K562 (cell line): Measurements from ENCODE around the gene SCAMP5. TPM values are rescaled to one million over a fixed set of nuclear protein-coding genes. Genes with fewer than 3 reads are reported as not detected.

Source experiments
- BDP1 ChIP-seq: IDR thresholded peaks from 3 replicates; pipeline ENCODE4 v1.6.1; 2011; ENCODE audit not compliant: insufficient read length, insufficient read depth
- C11orf30 ChIP-seq: fragments of 450-650 bp; IDR thresholded peaks from 2 replicates; pipeline ENCODE4 v1.6.1; 2016; ENCODE audit warnings: low read depth, mild to moderate bottlenecking
- CAMTA2 ChIP-seq: fragments of 250-450 bp; sonication (Bioruptor Pico); conservative IDR thresholded peaks from 2 replicates; pipeline ENCODE4 v1.5.1; 2022
- CREB3 ChIP-seq: fragments of 450-650 bp; conservative IDR thresholded peaks from 2 replicates; pipeline ENCODE4 v1.6.1; 2016; ENCODE audit warnings: missing genetic modification characterization, low read depth, mild to moderate bottlenecking, missing compliant biosample characterization, moderate library complexity
- FUS ChIP-seq: fragments of 200-400 bp; formaldehyde crosslinking; optimal IDR thresholded peaks from 2 replicates; pipeline ENCODE3; 2017; ENCODE audit warnings: low read depth, low read length
- HDAC8 ChIP-seq: fragments of 450-650 bp; IDR thresholded peaks from 2 replicates; pipeline ENCODE4 v1.6.1; 2016; ENCODE audit warnings: mild to moderate bottlenecking, missing genetic modification characterization, moderate library complexity, missing compliant biosample characterization
- MAFG ChIP-seq: fragments of 450-650 bp; conservative IDR thresholded peaks from 2 replicates; pipeline ENCODE4 v1.6.1; 2016; ENCODE audit warnings: missing genetic modification characterization, missing compliant biosample characterization
- PTTG1 ChIP-seq: fragments of 450-650 bp; IDR thresholded peaks from 2 replicates; pipeline ENCODE4 v1.6.1; 2016; ENCODE audit warnings: low read depth, mild to moderate bottlenecking, missing genetic modification characterization, missing compliant biosample characterization
- SREBF2 ChIP-seq: sonication (generic); formaldehyde crosslinking; IDR thresholded peaks from 2 replicates; pipeline ENCODE4 v1.4.0; 2020; ENCODE audit warnings: mild to moderate bottlenecking, missing genetic modification reagents
- TAF1 ChIP-seq: IDR thresholded peaks from 2 replicates; pipeline ENCODE4 v1.6.1; 2011; ENCODE audit warnings: mild to moderate bottlenecking, low read length, moderate library complexity; ENCODE audit not compliant: insufficient read depth, control insufficient read depth, severe bottlenecking; ENCODE audit errors: extremely low read depth
- USF1 ChIP-seq: sonication (generic); formaldehyde crosslinking; IDR thresholded peaks from 2 replicates; pipeline ENCODE4 v1.9.0; 2022; ENCODE audit warnings: mild to moderate bottlenecking, missing genetic modification reagents
- ZBTB5 ChIP-seq: fragments of 450-650 bp; IDR thresholded peaks from 2 replicates; pipeline ENCODE4 v1.6.1; 2017; ENCODE audit warnings: antibody characterized with exemption
- polyA plus RNA-seq, 8 experiments: library from polyadenylated mRNA; depleted of rRNA in 4 of 8; stranded (reverse) in 5 of 8; unstranded in 3 of 8; fragments of >200 nt; fragmentation: Nextera tagmentation in 2 of 8; fragmentation: Illumina TruSeq in 1 of 8; extraction: Ambion mirVana in 2 of 8; extraction: Trizol in 1 of 8; gene quantifications; 2 replicates each; pipeline versions ENCODE4 v1.2.1 to v1.2.3, GENCODE V29; 2011 to 2014; ENCODE audit warnings: inconsistent platforms in 1 of 8, missing spikeins in 1 of 8
- total RNA-seq, 7 experiments: library from RNA; depleted of rRNA in 6 of 7; stranded (reverse); fragments of >200 nt in 6 of 7; fragmentation: Illumina TruSeq in 2 of 7; extraction: Trizol in 2 of 7; gene quantifications; 2 replicates each; pipeline versions ENCODE4 v1.2.1 to v1.2.3, GENCODE V29; 2011 to 2021; ENCODE audit warnings: low replicate concordance in 1 of 7
- TF ChIP-seq, protein P1 (sequence below), 2 experiments: fragments of 150-350 bp in 1 of 2; IDR thresholded peaks; 2 replicates each; pipeline ENCODE4 v1.6.1; 2012 to 2016; ENCODE audit warnings: low read depth in 2 of 2, low read length in 2 of 2, mild to moderate bottlenecking in 1 of 2, moderate library complexity in 1 of 2
- TF ChIP-seq, protein P2 (sequence below): fragments of 250-450 bp; sonication (Bioruptor Pico); IDR thresholded peaks from 2 replicates; pipeline ENCODE4 v1.5.0; 2021
- TF ChIP-seq, protein P3 (sequence below): fragments of 450-650 bp; IDR thresholded peaks from 2 replicates; pipeline ENCODE4 v1.6.1; 2016; ENCODE audit warnings: mild to moderate bottlenecking

SCAMP5 gene
- total and polyA plus RNA-seq, 9 of the 15 experiments (the other 6 are each of a cell fraction or from before 2014, with no cell fraction given): 0.09 to 0.29 (median 0.19) TPM; not detected in 5

DNA sequence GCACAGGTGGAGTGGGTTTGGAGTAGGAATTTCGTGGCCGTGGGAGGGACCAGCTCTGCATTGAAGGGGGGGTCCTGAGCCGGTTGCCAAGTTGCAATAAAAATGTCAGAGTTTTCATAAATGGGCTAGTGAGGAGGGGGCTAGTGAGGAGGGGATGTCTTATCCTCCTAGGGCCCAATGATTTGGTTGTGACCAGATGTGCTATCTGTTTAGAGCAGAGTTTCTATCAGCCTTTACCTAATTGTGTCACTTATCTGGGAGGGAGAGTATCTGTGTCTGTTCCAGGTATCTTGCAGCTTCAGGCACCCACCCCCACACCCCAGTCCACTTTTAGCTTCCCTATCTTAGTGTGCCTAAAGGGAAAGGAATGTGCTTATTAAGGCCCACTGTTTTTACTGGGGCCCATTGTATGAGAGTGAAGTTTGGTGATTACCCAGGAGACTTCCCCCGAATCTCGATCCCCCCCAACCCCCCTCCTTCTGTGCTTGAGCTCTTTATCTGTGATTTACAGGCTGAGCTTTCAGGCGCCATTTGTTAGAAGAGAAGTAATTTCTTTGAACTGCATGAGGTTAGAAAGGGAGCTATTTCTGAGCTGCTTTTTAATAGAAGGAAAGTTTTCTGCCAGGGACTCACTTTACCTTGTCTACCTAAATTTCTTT, 70.6 kb downstream of the SCAMP5 start (continued):
- TF ChIP-seq ZBTB5: peak; percentile 53; the same call in 1 of the 2 replicates
- TF ChIP-seq MAFG (tag): peak; percentile 85
- TF ChIP-seq SREBF2: no peak
- TF ChIP-seq C11orf30: no peak; the same call in none of the 2 replicates
- TF ChIP-seq PTTG1 (tag): no peak
- no peak for TF ChIP-seq BDP1
- TF ChIP-seq CREB3 (tag): peak; percentile 88
- TF ChIP-seq, protein P1, sequence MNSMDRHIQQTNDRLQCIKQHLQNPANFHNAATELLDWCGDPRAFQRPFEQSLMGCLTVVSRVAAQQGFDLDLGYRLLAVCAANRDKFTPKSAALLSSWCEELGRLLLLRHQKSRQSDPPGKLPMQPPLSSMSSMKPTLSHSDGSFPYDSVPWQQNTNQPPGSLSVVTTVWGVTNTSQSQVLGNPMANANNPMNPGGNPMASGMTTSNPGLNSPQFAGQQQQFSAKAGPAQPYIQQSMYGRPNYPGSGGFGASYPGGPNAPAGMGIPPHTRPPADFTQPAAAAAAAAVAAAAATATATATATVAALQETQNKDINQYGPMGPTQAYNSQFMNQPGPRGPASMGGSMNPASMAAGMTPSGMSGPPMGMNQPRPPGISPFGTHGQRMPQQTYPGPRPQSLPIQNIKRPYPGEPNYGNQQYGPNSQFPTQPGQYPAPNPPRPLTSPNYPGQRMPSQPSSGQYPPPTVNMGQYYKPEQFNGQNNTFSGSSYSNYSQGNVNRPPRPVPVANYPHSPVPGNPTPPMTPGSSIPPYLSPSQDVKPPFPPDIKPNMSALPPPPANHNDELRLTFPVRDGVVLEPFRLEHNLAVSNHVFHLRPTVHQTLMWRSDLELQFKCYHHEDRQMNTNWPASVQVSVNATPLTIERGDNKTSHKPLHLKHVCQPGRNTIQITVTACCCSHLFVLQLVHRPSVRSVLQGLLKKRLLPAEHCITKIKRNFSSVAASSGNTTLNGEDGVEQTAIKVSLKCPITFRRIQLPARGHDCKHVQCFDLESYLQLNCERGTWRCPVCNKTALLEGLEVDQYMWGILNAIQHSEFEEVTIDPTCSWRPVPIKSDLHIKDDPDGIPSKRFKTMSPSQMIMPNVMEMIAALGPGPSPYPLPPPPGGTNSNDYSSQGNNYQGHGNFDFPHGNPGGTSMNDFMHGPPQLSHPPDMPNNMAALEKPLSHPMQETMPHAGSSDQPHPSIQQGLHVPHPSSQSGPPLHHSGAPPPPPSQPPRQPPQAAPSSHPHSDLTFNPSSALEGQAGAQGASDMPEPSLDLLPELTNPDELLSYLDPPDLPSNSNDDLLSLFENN (IDR thresholded peaks at IDR 0.05; ENCODE audit: low read depth in 2 of 2, low read length in 2 of 2): peak in 1 of 2 experiments; percentile 99; a peak in 2 of 4 replicates
- peak; percentile 65; the same call in 1 of the 2 replicates for TF ChIP-seq HDAC8
- TF ChIP-seq, protein P2, sequence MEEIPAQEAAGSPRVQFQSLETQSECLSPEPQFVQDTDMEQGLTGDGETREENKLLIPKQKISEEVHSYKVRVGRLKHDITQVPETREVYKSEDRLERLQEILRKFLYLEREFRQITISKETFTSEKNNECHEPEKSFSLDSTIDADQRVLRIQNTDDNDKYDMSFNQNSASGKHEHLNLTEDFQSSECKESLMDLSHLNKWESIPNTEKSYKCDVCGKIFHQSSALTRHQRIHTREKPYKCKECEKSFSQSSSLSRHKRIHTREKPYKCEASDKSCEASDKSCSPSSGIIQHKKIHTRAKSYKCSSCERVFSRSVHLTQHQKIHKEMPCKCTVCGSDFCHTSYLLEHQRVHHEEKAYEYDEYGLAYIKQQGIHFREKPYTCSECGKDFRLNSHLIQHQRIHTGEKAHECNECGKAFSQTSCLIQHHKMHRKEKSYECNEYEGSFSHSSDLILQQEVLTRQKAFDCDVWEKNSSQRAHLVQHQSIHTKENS (CRISPR knock-in tag): no peak
- TF ChIP-seq, protein P3, sequence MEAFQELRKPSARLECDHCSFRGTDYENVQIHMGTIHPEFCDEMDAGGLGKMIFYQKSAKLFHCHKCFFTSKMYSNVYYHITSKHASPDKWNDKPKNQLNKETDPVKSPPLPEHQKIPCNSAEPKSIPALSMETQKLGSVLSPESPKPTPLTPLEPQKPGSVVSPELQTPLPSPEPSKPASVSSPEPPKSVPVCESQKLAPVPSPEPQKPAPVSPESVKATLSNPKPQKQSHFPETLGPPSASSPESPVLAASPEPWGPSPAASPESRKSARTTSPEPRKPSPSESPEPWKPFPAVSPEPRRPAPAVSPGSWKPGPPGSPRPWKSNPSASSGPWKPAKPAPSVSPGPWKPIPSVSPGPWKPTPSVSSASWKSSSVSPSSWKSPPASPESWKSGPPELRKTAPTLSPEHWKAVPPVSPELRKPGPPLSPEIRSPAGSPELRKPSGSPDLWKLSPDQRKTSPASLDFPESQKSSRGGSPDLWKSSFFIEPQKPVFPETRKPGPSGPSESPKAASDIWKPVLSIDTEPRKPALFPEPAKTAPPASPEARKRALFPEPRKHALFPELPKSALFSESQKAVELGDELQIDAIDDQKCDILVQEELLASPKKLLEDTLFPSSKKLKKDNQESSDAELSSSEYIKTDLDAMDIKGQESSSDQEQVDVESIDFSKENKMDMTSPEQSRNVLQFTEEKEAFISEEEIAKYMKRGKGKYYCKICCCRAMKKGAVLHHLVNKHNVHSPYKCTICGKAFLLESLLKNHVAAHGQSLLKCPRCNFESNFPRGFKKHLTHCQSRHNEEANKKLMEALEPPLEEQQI: peak; percentile 98
- no peak for TF ChIP-seq USF1 (CRISPR knock-in tag)
- TF ChIP-seq TAF1: peak; percentile 51
- no peak for TF ChIP-seq CAMTA2 (CRISPR knock-in tag)
- no peak for TF ChIP-seq FUS
